HEK293 (cell line): ENCODE results near the gene PAK2.

ENCODE experiments used
- CTCF ChIA-PET: fragments of 350-600 bp; formaldehyde crosslinking; extraction: SDS; loops from one replicate; lab custom pipeline; 2021; ENCODE audit warnings: antibody characterized with exemption; lab: Yijun Ruan, JAX
- POLR2A ChIA-PET: fragments of 300-600 bp; formaldehyde crosslinking; extraction: SDS; loops from one replicate; lab custom pipeline; 2020; ENCODE audit warnings: antibody characterized with exemption, inconsistent platforms; lab: Yijun Ruan, JAX
- H3K27ac ChIP-seq: fragments of 200-500 bp; sonication (Bioruptor generic); 2 replicates; pipeline ENCODE4 v1.5.1; 2014; ENCODE audit warnings: low read depth, low read length, control low read depth, inconsistent platforms; ENCODE audit errors: extremely low read depth
- H3K36me3 ChIP-seq, 2 experiments: fragments of 200-500 bp in 1 of 2; sonication (Bioruptor generic) in 1 of 2; 1 replicate in 1 of 2; 2 replicates in 1 of 2; pipeline ENCODE4 v1.5.1; 2014 to 2017; ENCODE audit warnings: inconsistent platforms in 2 of 2, low read length in 2 of 2; ENCODE audit not compliant: control insufficient read depth in 2 of 2, insufficient read depth in 1 of 2
- H3K4me1 ChIP-seq: fragments of 200-500 bp; sonication (Bioruptor generic); 2 replicates; pipeline ENCODE4 v1.5.1; 2014; ENCODE audit warnings: mild to moderate bottlenecking, low read length, inconsistent platforms; ENCODE audit not compliant: control insufficient read depth, insufficient read depth
- H3K4me3 ChIP-seq: 2 replicates; pipeline ENCODE4 v1.5.1; 2011; ENCODE audit warnings: low read depth, mild to moderate bottlenecking, control low read depth, low read length, moderate library complexity
- H3K9me3 ChIP-seq: fragments of 200-500 bp; sonication (Bioruptor generic); 2 replicates; pipeline ENCODE4 v1.5.1; 2014; ENCODE audit warnings: low read depth, low read length, inconsistent platforms; ENCODE audit not compliant: control insufficient read depth, insufficient read depth
- BCL11A ChIP-seq: fragments of 450-650 bp; formaldehyde crosslinking; IDR thresholded peaks from 2 replicates; pipeline ENCODE4 v1.5.1; 2016; ENCODE audit warnings: low read depth, missing biosample characterization, missing genetic modification characterization
- ZBTB17 ChIP-seq: fragments of 450-650 bp; formaldehyde crosslinking; IDR thresholded peaks from 2 replicates; pipeline ENCODE4 v1.5.1; 2016; ENCODE audit warnings: missing biosample characterization, missing genetic modification characterization
- ZBTB7A ChIP-seq: fragments of 450-650 bp; formaldehyde crosslinking; IDR thresholded peaks from 2 replicates; pipeline ENCODE4 v1.5.1; 2016; ENCODE audit warnings: low read depth, missing biosample characterization, missing genetic modification characterization
- ZFHX2 ChIP-seq: fragments of 450-650 bp; formaldehyde crosslinking; conservative IDR thresholded peaks from 2 replicates; pipeline ENCODE4 v1.5.1; 2016; ENCODE audit warnings: missing biosample characterization, missing genetic modification characterization
- ZNF266 ChIP-seq: fragments of 450-650 bp; formaldehyde crosslinking; IDR thresholded peaks from 2 replicates; pipeline ENCODE4 v1.5.1; 2016; ENCODE audit warnings: missing biosample characterization, missing genetic modification characterization, low read depth
- ZNF292 ChIP-seq: fragments of 450-650 bp; formaldehyde crosslinking; IDR thresholded peaks from 2 replicates; pipeline ENCODE4 v1.5.1; 2016; ENCODE audit warnings: low read depth, missing biosample characterization, missing genetic modification characterization, borderline replicate concordance
- ZNF341 ChIP-seq: fragments of 450-650 bp; formaldehyde crosslinking; IDR thresholded peaks from 2 replicates; pipeline ENCODE4; 2016; ENCODE audit warnings: low read depth, missing biosample characterization, missing genetic modification characterization
- ZNF394 ChIP-seq: fragments of 450-650 bp; formaldehyde crosslinking; IDR thresholded peaks from 2 replicates; pipeline ENCODE4 v1.5.1; 2016; ENCODE audit warnings: missing biosample characterization, missing genetic modification characterization, mild to moderate bottlenecking, moderate library complexity, borderline replicate concordance
- ZNF629 ChIP-seq: fragments of 450-650 bp; formaldehyde crosslinking; IDR thresholded peaks from 2 replicates; pipeline ENCODE4 v1.5.1; 2017; ENCODE audit warnings: missing biosample characterization, missing genetic modification characterization
- ZNF664 ChIP-seq: fragments of 450-650 bp; formaldehyde crosslinking; IDR thresholded peaks from 2 replicates; pipeline ENCODE4 v1.5.1; 2016; ENCODE audit warnings: missing biosample characterization, missing genetic modification characterization
- ZNF776 ChIP-seq: fragments of 450-650 bp; formaldehyde crosslinking; IDR thresholded peaks from 2 replicates; pipeline ENCODE4 v1.5.0; 2017; ENCODE audit warnings: missing biosample characterization, missing genetic modification characterization, borderline replicate concordance
- ZSCAN23 ChIP-seq: fragments of 450-650 bp; formaldehyde crosslinking; IDR thresholded peaks from 2 replicates; pipeline ENCODE4 v1.5.1; 2016; ENCODE audit warnings: missing biosample characterization, missing genetic modification characterization
- TF ChIP-seq, protein P1 (sequence below): fragments of 450-650 bp; formaldehyde crosslinking; conservative IDR thresholded peaks from 2 replicates; pipeline ENCODE4 v1.5.1; 2016; ENCODE audit warnings: low read depth, missing biosample characterization, missing genetic modification characterization
- TF ChIP-seq, protein P2 (sequence below): fragments of 450-650 bp; formaldehyde crosslinking; IDR thresholded peaks from 2 replicates; pipeline ENCODE4 v1.5.1; 2016; ENCODE audit warnings: missing biosample characterization, missing genetic modification characterization
- TF ChIP-seq, protein P3 (sequence below): fragments of 450-650 bp; formaldehyde crosslinking; IDR thresholded peaks from 2 replicates; pipeline ENCODE4 v1.5.1; 2016; ENCODE audit warnings: missing biosample characterization, missing genetic modification characterization
- TF ChIP-seq, protein P4 (sequence below): fragments of 450-650 bp; formaldehyde crosslinking; IDR thresholded peaks from 2 replicates; pipeline ENCODE4 v1.5.1; 2016; ENCODE audit warnings: missing biosample characterization, missing genetic modification characterization
- TF ChIP-seq, protein P5 (sequence below): fragments of 450-650 bp; formaldehyde crosslinking; IDR thresholded peaks from 2 replicates; pipeline ENCODE4 v1.5.1; 2017; ENCODE audit warnings: missing biosample characterization, missing genetic modification characterization
- TF ChIP-seq, protein P6 (sequence below): fragments of 450-650 bp; formaldehyde crosslinking; IDR thresholded peaks from 2 replicates; pipeline ENCODE4 v1.5.1; 2016; ENCODE audit warnings: missing biosample characterization, missing genetic modification characterization, low read depth
- TF ChIP-seq, protein P7 (sequence below): fragments of 450-650 bp; IDR thresholded peaks from 2 replicates; pipeline ENCODE4 v1.5.1; 2018; ENCODE audit warnings: missing biosample characterization, missing genetic modification characterization

Gene PAK2

DNA sequence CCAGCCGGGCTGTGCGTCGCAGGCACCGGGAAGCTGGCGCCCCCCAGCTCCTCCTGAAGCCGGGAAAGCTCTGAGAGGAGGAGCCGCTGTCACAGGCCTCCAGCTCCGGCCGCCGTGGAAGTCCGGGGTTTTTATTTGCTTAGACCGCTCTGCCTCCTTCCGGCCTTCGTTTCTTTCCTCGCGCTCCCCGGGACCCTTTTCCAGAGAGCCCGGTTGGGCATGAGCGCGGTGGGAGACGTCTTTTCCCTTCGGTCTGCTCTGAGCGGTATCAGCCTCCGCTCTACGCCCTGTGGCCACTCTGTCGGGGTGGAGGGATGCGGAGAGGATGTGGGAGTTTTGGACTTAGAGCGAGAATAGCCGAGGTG, 128.6 kb downstream of the PAK2 start:
- Histone ChIP-seq H3K4me3 (peak overlapping the region; percentile 99), H3K9me3 (no peaks in the 10 kb centered on the region), H3K27ac (peak overlapping the region; percentile 81), H3K36me3 (peaks cover 0 to 16% of the 10 kb centered on the region in 2 experiments; a peak in 2 of 3 replicates)
- CTCF ChIA-PET, result interaction anchor here (0.6 kb wide), 2 partner anchors 70 to 1088 kb away, joined by 3 read pairs; no protein-coding TSS in a partner anchor
- TF ChIP-seq ZFHX2 (tag by site-specific recombination) (0 out of 2 replicates have a peak, but pooled peaks have one; percentile 2), ZNF266 (tag by site-specific recombination) (no peak), ZBTB17 (tag by site-specific recombination) (peak; percentile 67), ZNF394 (peak; percentile 53; the same call in 1 of the 2 replicates), ZSCAN23 (tag by site-specific recombination) (no peak), ZNF776 (no peak), BCL11A (tag by site-specific recombination) (no peak), ZNF341 (tag by site-specific recombination) (peak; percentile 30; the same call in 1 of the 2 replicates)
- TF ChIP-seq, protein P1, sequence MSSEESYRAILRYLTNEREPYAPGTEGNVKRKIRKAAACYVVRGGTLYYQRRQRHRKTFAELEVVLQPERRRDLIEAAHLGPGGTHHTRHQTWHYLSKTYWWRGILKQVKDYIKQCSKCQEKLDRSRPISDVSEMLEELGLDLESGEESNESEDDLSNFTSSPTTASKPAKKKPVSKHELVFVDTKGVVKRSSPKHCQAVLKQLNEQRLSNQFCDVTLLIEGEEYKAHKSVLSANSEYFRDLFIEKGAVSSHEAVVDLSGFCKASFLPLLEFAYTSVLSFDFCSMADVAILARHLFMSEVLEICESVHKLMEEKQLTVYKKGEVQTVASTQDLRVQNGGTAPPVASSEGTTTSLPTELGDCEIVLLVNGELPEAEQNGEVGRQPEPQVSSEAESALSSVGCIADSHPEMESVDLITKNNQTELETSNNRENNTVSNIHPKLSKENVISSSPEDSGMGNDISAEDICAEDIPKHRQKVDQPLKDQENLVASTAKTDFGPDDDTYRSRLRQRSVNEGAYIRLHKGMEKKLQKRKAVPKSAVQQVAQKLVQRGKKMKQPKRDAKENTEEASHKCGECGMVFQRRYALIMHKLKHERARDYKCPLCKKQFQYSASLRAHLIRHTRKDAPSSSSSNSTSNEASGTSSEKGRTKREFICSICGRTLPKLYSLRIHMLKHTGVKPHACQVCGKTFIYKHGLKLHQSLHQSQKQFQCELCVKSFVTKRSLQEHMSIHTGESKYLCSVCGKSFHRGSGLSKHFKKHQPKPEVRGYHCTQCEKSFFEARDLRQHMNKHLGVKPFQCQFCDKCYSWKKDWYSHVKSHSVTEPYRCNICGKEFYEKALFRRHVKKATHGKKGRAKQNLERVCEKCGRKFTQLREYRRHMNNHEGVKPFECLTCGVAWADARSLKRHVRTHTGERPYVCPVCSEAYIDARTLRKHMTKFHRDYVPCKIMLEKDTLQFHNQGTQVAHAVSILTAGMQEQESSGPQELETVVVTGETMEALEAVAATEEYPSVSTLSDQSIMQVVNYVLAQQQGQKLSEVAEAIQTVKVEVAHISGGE (tag by site-specific recombination), result 0 out of 2 replicates have a peak, but pooled peaks have one; percentile 32
- TF ChIP-seq, protein P2, sequence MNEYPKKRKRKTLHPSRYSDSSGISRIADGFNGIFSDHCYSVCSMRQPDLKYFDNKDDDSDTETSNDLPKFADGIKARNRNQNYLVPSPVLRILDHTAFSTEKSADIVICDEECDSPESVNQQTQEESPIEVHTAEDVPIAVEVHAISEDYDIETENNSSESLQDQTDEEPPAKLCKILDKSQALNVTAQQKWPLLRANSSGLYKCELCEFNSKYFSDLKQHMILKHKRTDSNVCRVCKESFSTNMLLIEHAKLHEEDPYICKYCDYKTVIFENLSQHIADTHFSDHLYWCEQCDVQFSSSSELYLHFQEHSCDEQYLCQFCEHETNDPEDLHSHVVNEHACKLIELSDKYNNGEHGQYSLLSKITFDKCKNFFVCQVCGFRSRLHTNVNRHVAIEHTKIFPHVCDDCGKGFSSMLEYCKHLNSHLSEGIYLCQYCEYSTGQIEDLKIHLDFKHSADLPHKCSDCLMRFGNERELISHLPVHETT (tag by site-specific recombination), result no peak
- TF ChIP-seq, protein P3, sequence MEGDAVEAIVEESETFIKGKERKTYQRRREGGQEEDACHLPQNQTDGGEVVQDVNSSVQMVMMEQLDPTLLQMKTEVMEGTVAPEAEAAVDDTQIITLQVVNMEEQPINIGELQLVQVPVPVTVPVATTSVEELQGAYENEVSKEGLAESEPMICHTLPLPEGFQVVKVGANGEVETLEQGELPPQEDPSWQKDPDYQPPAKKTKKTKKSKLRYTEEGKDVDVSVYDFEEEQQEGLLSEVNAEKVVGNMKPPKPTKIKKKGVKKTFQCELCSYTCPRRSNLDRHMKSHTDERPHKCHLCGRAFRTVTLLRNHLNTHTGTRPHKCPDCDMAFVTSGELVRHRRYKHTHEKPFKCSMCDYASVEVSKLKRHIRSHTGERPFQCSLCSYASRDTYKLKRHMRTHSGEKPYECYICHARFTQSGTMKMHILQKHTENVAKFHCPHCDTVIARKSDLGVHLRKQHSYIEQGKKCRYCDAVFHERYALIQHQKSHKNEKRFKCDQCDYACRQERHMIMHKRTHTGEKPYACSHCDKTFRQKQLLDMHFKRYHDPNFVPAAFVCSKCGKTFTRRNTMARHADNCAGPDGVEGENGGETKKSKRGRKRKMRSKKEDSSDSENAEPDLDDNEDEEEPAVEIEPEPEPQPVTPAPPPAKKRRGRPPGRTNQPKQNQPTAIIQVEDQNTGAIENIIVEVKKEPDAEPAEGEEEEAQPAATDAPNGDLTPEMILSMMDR (tag by site-specific recombination), result peak; percentile 17; the same call in 1 of the 2 replicates
- TF ChIP-seq, all 188 proteins: peak for 6
- no peaks in the 10 kb centered on the region for H3K4me1 ChIP-seq
- POLR2A ChIA-PET, result interaction anchor here (0.7 to 2.2 kb wide), 10 partner anchors 13 to 300 kb away, joined by 3 to 24 read pairs (median 4); partner anchors contain the start of genes CEP19, FBXO45, NCBP2 and PAK2

DNA sequence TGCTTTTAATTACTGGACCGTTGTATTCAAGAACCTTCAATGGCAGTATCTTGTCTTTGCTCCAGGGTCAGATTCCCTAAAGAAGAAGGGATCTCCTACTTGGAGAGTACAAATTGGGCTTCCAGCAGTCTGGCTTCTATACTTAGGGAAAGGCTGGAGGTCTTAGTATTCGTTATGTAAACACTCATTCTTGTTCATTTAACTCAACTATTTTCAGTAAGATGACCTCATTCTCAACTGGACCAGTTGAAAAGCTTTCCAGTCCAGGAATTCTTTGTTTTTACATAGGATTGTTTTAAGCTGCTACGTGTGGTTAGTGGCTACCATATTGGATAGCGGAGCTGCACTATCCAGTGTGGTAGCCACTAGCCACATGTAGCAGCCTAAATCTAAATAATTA, 132.7 kb downstream of the PAK2 start:
- CTCF ChIA-PET, result no interaction called here
- TF ChIP-seq ZNF629 (tag by site-specific recombination) (0 out of 2 replicates have a peak, but pooled peaks have one; percentile 15), ZBTB7A (tag by site-specific recombination) (no peak), ZNF292 (no peak), ZNF664 (tag by site-specific recombination) (0 out of 2 replicates have a peak, but pooled peaks have one; percentile 51)
- TF ChIP-seq, protein P4, sequence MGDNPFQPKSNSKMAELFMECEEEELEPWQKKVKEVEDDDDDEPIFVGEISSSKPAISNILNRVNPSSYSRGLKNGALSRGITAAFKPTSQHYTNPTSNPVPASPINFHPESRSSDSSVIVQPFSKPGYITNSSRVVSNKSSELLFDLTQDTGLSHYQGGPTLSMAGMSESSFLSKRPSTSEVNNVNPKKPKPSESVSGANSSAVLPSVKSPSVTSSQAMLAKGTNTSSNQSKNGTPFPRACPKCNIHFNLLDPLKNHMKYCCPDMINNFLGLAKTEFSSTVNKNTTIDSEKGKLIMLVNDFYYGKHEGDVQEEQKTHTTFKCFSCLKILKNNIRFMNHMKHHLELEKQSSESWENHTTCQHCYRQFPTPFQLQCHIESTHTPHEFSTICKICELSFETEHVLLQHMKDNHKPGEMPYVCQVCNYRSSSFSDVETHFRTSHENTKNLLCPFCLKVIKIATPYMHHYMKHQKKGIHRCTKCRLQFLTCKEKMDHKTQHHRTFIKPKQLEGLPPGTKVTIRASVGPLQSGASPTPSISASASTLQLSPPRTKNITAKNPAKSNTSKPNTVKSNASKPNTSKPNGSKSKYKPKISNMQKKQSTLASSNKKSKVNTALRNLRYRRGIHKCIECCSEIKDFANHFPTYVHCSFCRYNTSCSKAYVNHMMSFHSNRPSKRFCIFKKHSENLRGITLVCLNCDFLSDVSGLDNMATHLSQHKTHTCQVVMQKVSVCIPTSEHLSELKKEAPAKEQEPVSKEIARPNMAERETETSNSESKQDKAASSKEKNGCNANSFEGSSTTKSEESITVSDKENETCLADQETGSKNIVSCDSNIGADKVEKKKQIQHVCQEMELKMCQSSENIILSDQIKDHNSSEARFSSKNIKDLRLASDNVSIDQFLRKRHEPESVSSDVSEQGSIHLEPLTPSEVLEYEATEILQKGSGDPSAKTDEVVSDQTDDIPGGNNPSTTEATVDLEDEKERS, result no peak
- TF ChIP-seq, protein P5, sequence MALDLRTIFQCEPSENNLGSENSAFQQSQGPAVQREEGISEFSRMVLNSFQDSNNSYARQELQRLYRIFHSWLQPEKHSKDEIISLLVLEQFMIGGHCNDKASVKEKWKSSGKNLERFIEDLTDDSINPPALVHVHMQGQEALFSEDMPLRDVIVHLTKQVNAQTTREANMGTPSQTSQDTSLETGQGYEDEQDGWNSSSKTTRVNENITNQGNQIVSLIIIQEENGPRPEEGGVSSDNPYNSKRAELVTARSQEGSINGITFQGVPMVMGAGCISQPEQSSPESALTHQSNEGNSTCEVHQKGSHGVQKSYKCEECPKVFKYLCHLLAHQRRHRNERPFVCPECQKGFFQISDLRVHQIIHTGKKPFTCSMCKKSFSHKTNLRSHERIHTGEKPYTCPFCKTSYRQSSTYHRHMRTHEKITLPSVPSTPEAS, result no peak
- TF ChIP-seq, protein P6, sequence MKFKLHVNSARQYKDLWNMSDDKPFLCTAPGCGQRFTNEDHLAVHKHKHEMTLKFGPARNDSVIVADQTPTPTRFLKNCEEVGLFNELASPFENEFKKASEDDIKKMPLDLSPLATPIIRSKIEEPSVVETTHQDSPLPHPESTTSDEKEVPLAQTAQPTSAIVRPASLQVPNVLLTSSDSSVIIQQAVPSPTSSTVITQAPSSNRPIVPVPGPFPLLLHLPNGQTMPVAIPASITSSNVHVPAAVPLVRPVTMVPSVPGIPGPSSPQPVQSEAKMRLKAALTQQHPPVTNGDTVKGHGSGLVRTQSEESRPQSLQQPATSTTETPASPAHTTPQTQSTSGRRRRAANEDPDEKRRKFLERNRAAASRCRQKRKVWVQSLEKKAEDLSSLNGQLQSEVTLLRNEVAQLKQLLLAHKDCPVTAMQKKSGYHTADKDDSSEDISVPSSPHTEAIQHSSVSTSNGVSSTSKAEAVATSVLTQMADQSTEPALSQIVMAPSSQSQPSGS (tag by site-specific recombination), result 0 out of 2 replicates have a peak, but pooled peaks have one; percentile 52
- TF ChIP-seq, protein P7, sequence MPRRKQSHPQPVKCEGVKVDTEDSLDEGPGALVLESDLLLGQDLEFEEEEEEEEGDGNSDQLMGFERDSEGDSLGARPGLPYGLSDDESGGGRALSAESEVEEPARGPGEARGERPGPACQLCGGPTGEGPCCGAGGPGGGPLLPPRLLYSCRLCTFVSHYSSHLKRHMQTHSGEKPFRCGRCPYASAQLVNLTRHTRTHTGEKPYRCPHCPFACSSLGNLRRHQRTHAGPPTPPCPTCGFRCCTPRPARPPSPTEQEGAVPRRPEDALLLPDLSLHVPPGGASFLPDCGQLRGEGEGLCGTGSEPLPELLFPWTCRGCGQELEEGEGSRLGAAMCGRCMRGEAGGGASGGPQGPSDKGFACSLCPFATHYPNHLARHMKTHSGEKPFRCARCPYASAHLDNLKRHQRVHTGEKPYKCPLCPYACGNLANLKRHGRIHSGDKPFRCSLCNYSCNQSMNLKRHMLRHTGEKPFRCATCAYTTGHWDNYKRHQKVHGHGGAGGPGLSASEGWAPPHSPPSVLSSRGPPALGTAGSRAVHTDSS (tag by site-specific recombination), result no peak

More for the DNA sequence above, 132.7 kb downstream of the PAK2 start:
- Histone ChIP-seq H3K4me1 (no peaks in the 10 kb centered on the region), H3K4me3 (no peak overlapping the region), H3K36me3 (peaks cover 0 to 16% of the 10 kb centered on the region in 2 experiments; a peak in 2 of 3 replicates), H3K9me3 (no peaks in the 10 kb centered on the region), H3K27ac (no peak overlapping the region)
- POLR2A ChIA-PET, result no interaction called here
